Naive thymus-derived CD4-positive, alpha-beta T cell (primary cell): ENCODE measurements around the gene STARD10. TPM values are rescaled to one million over a fixed set of nuclear protein-coding genes. Genes with fewer than 3 reads are reported as not detected.

Experiments used
- ATAC-seq: fragments of 150-1000 bp; cut with Tn5 transposase; 2 replicates; pipeline ENCODE4 v1.10.0; 2021; ENCODE audit warnings: mild to moderate bottlenecking, moderate library complexity
- CTCF ChIA-PET: fragments of 350-600 bp; sonication (Branson Sonifier 250); formaldehyde crosslinking; loops from one replicate; lab custom pipeline; 2021; ENCODE audit warnings: antibody characterized with exemption; lab: Charles Lee
- POLR2A ChIA-PET: fragments of 350-600 bp; sonication (Branson Sonifier 250); formaldehyde crosslinking; loops from one replicate; lab custom pipeline; 2021; ENCODE audit warnings: antibody characterized with exemption, inconsistent platforms; lab: Charles Lee
- DNase-seq, 9 donors: peaks; one replicate each; pipeline versions ENCODE4 v3.0.0 to v3.0.0-alpha.2; 2020 to 2022; ENCODE audit warnings: mixed read lengths in 1 of 9
- H3K27ac ChIP-seq: one replicate; pipeline ENCODE4 v1.7.0; 2013; ENCODE audit warnings: mild to moderate bottlenecking, low read depth, low read length, moderate library complexity
- H3K27me3 ChIP-seq, 2 donors: one replicate each; pipeline ENCODE4 v1.7.0; 2013; ENCODE audit warnings: low read length in 2 of 2, mild to moderate bottlenecking in 2 of 2, moderate library complexity in 2 of 2; ENCODE audit not compliant: control insufficient read depth in 2 of 2, insufficient read depth in 2 of 2
- H3K36me3 ChIP-seq, 3 experiments: 1 replicate in 2 of 3; 2 replicates in 1 of 3; pipeline ENCODE4 v1.7.0; 2013; ENCODE audit warnings: low read length in 3 of 3, mild to moderate bottlenecking in 3 of 3, moderate library complexity in 1 of 3; ENCODE audit not compliant: insufficient read depth in 3 of 3, control insufficient read depth in 2 of 3
- H3K4me1 ChIP-seq, 2 donors: one replicate each; pipeline ENCODE4 v1.7.0; 2013; ENCODE audit warnings: low read length in 2 of 2, mild to moderate bottlenecking in 2 of 2, moderate library complexity in 1 of 2; ENCODE audit not compliant: control insufficient read depth in 2 of 2, insufficient read depth in 2 of 2
- H3K4me3 ChIP-seq: 2 replicates; pipeline ENCODE4 v1.7.0; 2013; ENCODE audit warnings: mild to moderate bottlenecking, low read length
- H3K9me3 ChIP-seq, 3 experiments: 1 replicate in 2 of 3; 2 replicates in 1 of 3; pipeline ENCODE4 v1.7.0; 2013; ENCODE audit warnings: low read length in 3 of 3; ENCODE audit not compliant: control insufficient read depth in 2 of 3
- H3K27ac Mint-ChIP-seq, 9 donors: one replicate each; pipeline ENCODE4 v1.8.0; 2020 to 2022; ENCODE audit warnings: mixed read lengths in 9 of 9, mild to moderate bottlenecking in 8 of 9, moderate library complexity in 5 of 9, inconsistent platforms in 2 of 9
- H3K27me3 Mint-ChIP-seq, 5 donors: one replicate each; pipeline ENCODE4 v1.8.0; 2021 to 2022; ENCODE audit warnings: mixed read lengths in 5 of 5, mild to moderate bottlenecking in 1 of 5
- H3K36me3 Mint-ChIP-seq, 5 donors: one replicate each; pipeline ENCODE4 v1.8.0; 2020 to 2022; ENCODE audit warnings: mixed read lengths in 5 of 5, mild to moderate bottlenecking in 3 of 5, inconsistent platforms in 1 of 5
- H3K4me1 Mint-ChIP-seq, 7 donors: one replicate each; pipeline ENCODE4 v1.8.0; 2020 to 2022; ENCODE audit warnings: mixed read lengths in 7 of 7, mild to moderate bottlenecking in 3 of 7, inconsistent platforms in 1 of 7
- H3K4me3 Mint-ChIP-seq, 10 donors: one replicate each; pipeline ENCODE4 v1.8.0; 2020 to 2022; ENCODE audit warnings: mild to moderate bottlenecking in 10 of 10, mixed read lengths in 10 of 10, moderate library complexity in 6 of 10, inconsistent platforms in 2 of 10
- H3K9me3 Mint-ChIP-seq, 11 donors: one replicate each; pipeline ENCODE4 v1.8.0; 2020 to 2022; ENCODE audit warnings: mixed read lengths in 11 of 11, mild to moderate bottlenecking in 4 of 11, inconsistent platforms in 1 of 11, moderate library complexity in 1 of 11
- intact Hi-C, 2 donors: fragments of 100-400 bp; cut with micrococcal nuclease; formaldehyde crosslinking; loops; one replicate each; pipeline ENCODE4 v1.15.1; 2023
- polyA plus RNA-seq, 2 donors: library from polyadenylated mRNA; unstranded; fragments of 300-500 nt; fragmentation: Illumina TruSeq; gene quantifications; one replicate each; pipeline ENCODE4 v1.2.3, GENCODE V29; 2021
- total RNA-seq, 6 experiments: library from RNA in 5 of 6; stranded (reverse) in 5 of 6; gene quantifications; 1 replicate in 5 of 6; 2 replicates in 1 of 6; pipeline ENCODE4 v1.2.3 and lab custom pipeline; 2021 to 2026

STARD10 gene
- total and polyA plus RNA-seq, 7 experiments from 2014 or later = 10.9 to 26.1 (median 18.4) TPM

DNA sequence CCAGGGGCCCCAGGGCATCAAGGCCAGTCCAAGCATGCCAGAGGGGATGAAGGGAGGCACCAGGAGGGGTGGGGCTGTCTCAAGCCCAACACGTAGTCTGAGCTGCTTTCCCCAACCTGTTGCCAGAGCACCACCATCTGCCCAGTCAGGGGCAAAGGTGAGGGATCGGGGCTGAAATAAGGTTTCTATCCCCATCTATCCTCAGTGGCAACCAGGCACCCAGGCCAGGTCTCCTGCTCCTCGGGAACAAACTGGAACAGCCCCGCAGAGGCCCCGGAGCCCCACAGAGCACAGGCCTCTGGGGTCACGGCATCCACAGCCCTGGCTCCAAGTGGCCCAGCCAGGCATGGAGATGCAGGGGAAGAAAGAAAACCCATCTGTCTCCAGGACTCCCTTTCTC, 19.3 kb downstream of the STARD10 start:
- ChIA-PET POLR2A (interaction anchor here (1.9 kb wide), 1 partner anchor 40 kb away, joined by 4 read pairs; no protein-coding TSS in a partner anchor), CTCF (no interaction called here)
- no peak overlapping the region for H3K4me3 Mint-ChIP-seq
- H3K27me3 Mint-ChIP-seq = peaks cover 0 to 2% (median 0%) of the 10 kb centered on the region in 5 donors
- intact Hi-C loops = no loop called here
- ATAC-seq (no peak), DNase-seq (no peak)
- H3K9me3 Mint-ChIP-seq = no peaks in the 10 kb centered on the region
- peaks cover 9 to 26% (median 16%) of the 10 kb centered on the region in 7 donors for H3K4me1 Mint-ChIP-seq
- H3K27me3 ChIP-seq = no peaks in the 10 kb centered on the region
- H3K27ac Mint-ChIP-seq = no peak overlapping the region
- peaks cover 0 to 8% (median under 1%) of the 10 kb centered on the region in 5 donors for H3K36me3 Mint-ChIP-seq
- H3K36me3 ChIP-seq = no peaks in the 10 kb centered on the region
- no peaks in the 10 kb centered on the region for H3K9me3 ChIP-seq
- H3K27ac ChIP-seq = no peak overlapping the region
- H3K4me1 ChIP-seq = no peaks in the 10 kb centered on the region
- H3K4me3 ChIP-seq = no peak overlapping the region

DNA sequence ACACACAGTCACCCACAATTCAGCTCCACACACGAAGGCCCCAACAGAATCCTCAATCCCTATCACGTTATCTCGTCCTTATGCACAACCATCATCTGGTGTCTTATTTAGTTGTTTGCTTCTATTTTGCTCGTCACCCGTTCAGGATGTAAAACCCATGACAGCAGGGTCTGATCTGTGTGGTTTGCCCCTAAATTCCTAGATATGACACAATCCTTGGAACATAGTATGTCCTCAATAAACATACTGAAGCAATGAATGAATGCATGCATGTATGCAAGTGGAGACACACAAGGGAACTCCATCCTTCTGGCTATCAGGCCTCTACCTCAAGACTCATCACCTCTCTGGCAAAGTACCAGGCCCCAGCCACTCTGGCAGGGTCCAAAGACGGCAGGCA, 20.2 kb downstream of the STARD10 start:
- no peaks in the 10 kb centered on the region for H3K9me3 ChIP-seq
- Mint-ChIP-seq H3K27me3 (no peaks in the 10 kb centered on the region), H3K36me3 (peaks cover 0 to 8% (median 0%) of the 10 kb centered on the region in 5 donors), H3K9me3 (no peaks in the 10 kb centered on the region), H3K27ac (peak overlapping the region in 1 of 9 donors; percentile 18), H3K4me1 (peaks cover 6 to 20% (median 11%) of the 10 kb centered on the region in 7 donors), H3K4me3 (no peak overlapping the region)
- no peak overlapping the region for H3K4me3 ChIP-seq
- H3K4me1 ChIP-seq = no peaks in the 10 kb centered on the region
- H3K27ac ChIP-seq = no peak overlapping the region
- H3K36me3 ChIP-seq = no peaks in the 10 kb centered on the region
- H3K27me3 ChIP-seq = no peaks in the 10 kb centered on the region
- POLR2A ChIA-PET = no interaction called here
- CTCF ChIA-PET = no interaction called here
- ATAC-seq (no peak), DNase-seq (no peak)
- intact Hi-C loops = no loop called here

DNA sequence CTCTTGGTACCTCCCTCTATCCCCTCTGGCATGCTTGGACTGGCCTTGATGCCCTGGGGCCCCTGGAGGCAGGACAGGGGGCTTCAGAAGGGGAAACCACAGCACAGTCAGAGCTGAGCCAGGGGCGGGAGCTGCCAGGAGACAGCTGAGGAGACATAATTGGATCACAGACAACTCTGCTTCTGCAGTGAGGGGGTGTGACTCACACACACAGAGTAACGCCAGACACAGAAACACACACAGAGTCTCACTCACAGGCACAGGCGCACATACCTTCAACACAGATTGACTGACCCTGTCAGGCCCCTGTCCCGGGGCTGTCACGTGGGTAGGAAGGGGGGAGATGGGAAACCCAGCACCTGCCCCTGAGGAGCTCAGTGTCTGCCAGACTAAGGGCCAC, 20.6 kb downstream of the STARD10 start:
- Histone ChIP-seq H3K4me3 (no peak overlapping the region), H3K4me1 (no peaks in the 10 kb centered on the region), H3K27ac (no peak overlapping the region), H3K9me3 (no peaks in the 10 kb centered on the region), H3K36me3 (no peaks in the 10 kb centered on the region), H3K27me3 (no peaks in the 10 kb centered on the region)
- Mint-ChIP-seq H3K36me3 (peaks cover 0 to 8% (median 0%) of the 10 kb centered on the region in 5 donors), H3K4me3 (no peak overlapping the region), H3K4me1 (peaks cover 6 to 20% (median 11%) of the 10 kb centered on the region in 7 donors), H3K27ac (no peak overlapping the region), H3K9me3 (no peaks in the 10 kb centered on the region), H3K27me3 (peaks cover 0 to 2% (median 0%) of the 10 kb centered on the region in 5 donors)
- POLR2A ChIA-PET = no interaction called here
- no peak for DNase-seq
- intact Hi-C loops = no loop called here
- CTCF ChIA-PET = interaction anchor here (0.6 kb wide), 1 partner anchor 22 kb away, joined by 3 read pairs; no protein-coding TSS in a partner anchor
- ATAC-seq = no peak

DNA sequence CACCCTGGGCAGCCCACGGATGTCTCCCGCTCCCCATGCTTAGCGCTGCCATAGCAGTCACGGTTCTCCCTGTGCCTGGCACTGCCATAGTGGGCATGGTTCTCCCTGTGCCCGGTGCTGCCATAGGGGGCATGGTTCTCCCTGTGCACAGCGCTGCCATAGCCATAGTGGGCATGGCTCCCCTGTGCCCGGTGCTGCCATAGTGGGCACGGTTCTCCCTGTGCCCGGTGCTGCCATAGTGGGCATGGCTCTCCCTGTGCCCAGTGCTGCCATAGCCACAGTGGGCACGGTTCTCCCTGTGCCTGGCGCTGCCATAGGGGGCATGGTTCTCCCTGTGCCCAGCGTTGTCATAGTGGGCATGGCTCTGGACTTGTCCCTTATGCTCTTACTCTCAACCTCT, 21.8 kb downstream of the STARD10 start:
- ChIA-PET CTCF (interaction anchor here (0.6 kb wide), 1 partner anchor 15 kb away, joined by 3 read pairs; no protein-coding TSS in a partner anchor), POLR2A (no interaction called here)
- Mint-ChIP-seq H3K36me3 (peaks cover 0 to 8% (median 0%) of the 10 kb centered on the region in 5 donors), H3K4me3 (no peak overlapping the region), H3K9me3 (no peaks in the 10 kb centered on the region), H3K4me1 (peaks cover 6 to 20% (median 11%) of the 10 kb centered on the region in 7 donors), H3K27me3 (peaks cover 0 to 2% (median 0%) of the 10 kb centered on the region in 5 donors), H3K27ac (no peak overlapping the region)
- Histone ChIP-seq H3K36me3 (no peaks in the 10 kb centered on the region), H3K4me1 (no peaks in the 10 kb centered on the region), H3K27ac (no peak overlapping the region), H3K9me3 (no peaks in the 10 kb centered on the region), H3K4me3 (no peak overlapping the region), H3K27me3 (no peaks in the 10 kb centered on the region)
- intact Hi-C loops = no loop called here
- DNase-seq (no peak), ATAC-seq (no peak)

DNA sequence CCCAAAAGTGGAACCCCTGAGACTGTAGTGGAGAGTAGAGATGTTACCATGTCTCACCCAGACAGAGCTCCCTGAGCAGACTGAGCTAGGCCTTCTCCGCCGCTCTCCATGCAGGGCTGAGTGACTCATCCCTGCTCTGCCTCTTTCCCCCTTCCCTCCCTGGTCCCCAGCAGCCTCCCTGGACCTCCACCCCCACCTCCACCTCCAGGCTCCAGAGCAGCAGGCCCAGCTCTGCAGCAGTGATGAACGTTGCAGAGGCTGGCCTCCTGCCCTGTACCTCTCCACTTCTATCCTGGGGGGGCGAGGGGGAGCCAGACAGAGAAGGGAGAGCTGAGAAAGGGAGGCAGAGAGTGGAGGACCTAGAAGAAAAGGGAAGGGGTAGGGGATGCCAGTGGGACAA, 22.3 kb downstream of the STARD10 start:
- ChIA-PET CTCF (no interaction called here), POLR2A (no interaction called here)
- Mint-ChIP-seq H3K9me3 (no peaks in the 10 kb centered on the region), H3K27ac (no peak overlapping the region), H3K36me3 (peaks cover 0 to 8% (median 0%) of the 10 kb centered on the region in 5 donors), H3K4me3 (no peak overlapping the region), H3K4me1 (peaks cover under 1 to 20% (median 8%) of the 10 kb centered on the region in 7 donors), H3K27me3 (peaks cover 0 to 2% (median 0%) of the 10 kb centered on the region in 5 donors)
- Histone ChIP-seq H3K27ac (no peak overlapping the region), H3K4me3 (no peak overlapping the region), H3K9me3 (no peaks in the 10 kb centered on the region), H3K4me1 (no peaks in the 10 kb centered on the region), H3K27me3 (no peaks in the 10 kb centered on the region), H3K36me3 (no peaks in the 10 kb centered on the region)
- ATAC-seq (no peak), DNase-seq (no peak)
- intact Hi-C loops = no loop called here

DNA sequence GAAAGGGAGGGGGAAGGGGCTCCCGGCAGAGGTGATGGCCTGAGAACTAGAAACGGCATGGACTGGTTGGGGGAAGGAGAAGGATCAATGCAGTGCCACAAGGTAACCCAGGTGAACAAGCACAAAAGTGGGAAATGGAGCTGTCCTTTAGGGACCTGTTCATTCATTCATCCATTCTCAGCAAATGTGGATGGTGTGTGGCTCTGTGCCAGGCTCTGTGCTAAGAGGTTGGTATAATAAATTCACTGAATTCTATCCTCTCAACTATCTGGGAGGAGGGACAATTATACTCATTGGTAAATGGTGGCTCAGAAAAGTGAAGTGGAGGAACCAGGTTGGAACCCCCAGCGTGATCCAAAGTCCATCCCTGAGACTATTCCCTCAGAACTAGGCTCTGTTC, 23.0 kb downstream of the STARD10 start:
- ATAC-seq (no peak), DNase-seq (no peak)
- Histone ChIP-seq H3K36me3 (no peaks in the 10 kb centered on the region), H3K4me1 (no peaks in the 10 kb centered on the region), H3K27ac (no peak overlapping the region), H3K4me3 (no peak overlapping the region), H3K9me3 (no peaks in the 10 kb centered on the region), H3K27me3 (no peaks in the 10 kb centered on the region)
- Mint-ChIP-seq H3K9me3 (no peaks in the 10 kb centered on the region), H3K36me3 (peaks cover 0 to 8% (median 0%) of the 10 kb centered on the region in 5 donors), H3K27me3 (peaks cover 0 to 2% (median 0%) of the 10 kb centered on the region in 5 donors), H3K4me3 (no peak overlapping the region), H3K4me1 (peaks cover 0 to 18% (median 2%) of the 10 kb centered on the region in 7 donors), H3K27ac (no peak overlapping the region)
- intact Hi-C loops = no loop called here
- CTCF ChIA-PET = no interaction called here
- POLR2A ChIA-PET = no interaction called here

DNA sequence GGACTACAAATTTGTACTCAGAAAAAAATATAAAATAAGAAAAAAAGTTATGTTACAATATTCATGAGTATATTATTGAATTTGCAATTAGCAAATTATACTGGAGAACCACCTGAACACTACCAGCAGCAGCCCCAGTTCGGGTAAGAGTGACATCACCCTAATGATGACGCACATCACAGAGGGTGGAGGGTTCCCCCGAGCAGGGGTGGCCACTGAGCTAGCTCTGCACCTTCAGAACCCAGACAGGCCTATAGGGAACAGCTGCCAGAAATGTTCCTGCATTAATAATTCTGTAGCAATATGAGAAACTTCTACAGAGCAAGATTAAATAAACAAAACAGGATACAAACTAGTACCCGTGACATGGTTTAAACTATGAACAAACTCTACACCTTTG, 24.2 kb downstream of the STARD10 start:
- H3K9me3 Mint-ChIP-seq = no peaks in the 10 kb centered on the region
- peaks cover 0 to 8% (median 0%) of the 10 kb centered on the region in 5 donors for H3K36me3 Mint-ChIP-seq
- DNase-seq (no peak), ATAC-seq (no peak)
- H3K9me3 ChIP-seq = no peaks in the 10 kb centered on the region
- ChIA-PET CTCF (no interaction called here), POLR2A (no interaction called here)
- no peak overlapping the region for H3K4me3 ChIP-seq
- H3K4me1 ChIP-seq = no peaks in the 10 kb centered on the region
- H3K27ac ChIP-seq = no peak overlapping the region
- H3K27me3 ChIP-seq = no peaks in the 10 kb centered on the region
- intact Hi-C loops = no loop called here
- no peaks in the 10 kb centered on the region for H3K36me3 ChIP-seq
- H3K4me1 Mint-ChIP-seq = peaks cover 0 to 18% (median 0%) of the 10 kb centered on the region in 7 donors
- H3K4me3 Mint-ChIP-seq = no peak overlapping the region
- no peak overlapping the region for H3K27ac Mint-ChIP-seq
- H3K27me3 Mint-ChIP-seq = peaks cover 0 to 2% (median 0%) of the 10 kb centered on the region in 5 donors
